Kidney (tissue), 14 donors: ENCODE measurements around the gene RASGEF1C. TPM values are rescaled to one million over a fixed set of nuclear protein-coding genes. Genes with fewer than 3 reads are reported as not detected.

Experiments used
- DNase-seq, 5 donors: peaks; one replicate each; pipeline ENCODE4 v3.0.0-alpha.2; 2013 to 2020
- FAIRE-seq: peaks from 2 replicates; lab custom pipeline; 2012; peaks lifted over from hg19 to GRCh38; lab: Jason Lieb, UNC
- H3K27ac ChIP-seq, 2 donors: one replicate each; pipeline ENCODE4 v1.7.0; 2013; ENCODE audit warnings: low read depth in 2 of 2, low read length in 2 of 2, inconsistent platforms in 1 of 2
- H3K27me3 ChIP-seq: one replicate; pipeline ENCODE4 v1.7.1; 2013; ENCODE audit warnings: low read length, inconsistent platforms; ENCODE audit not compliant: control insufficient read depth, insufficient read depth
- H3K36me3 ChIP-seq, 3 donors: one replicate each; pipeline versions ENCODE4 v1.7.0 to v1.7.1; 2013; ENCODE audit warnings: low read length in 3 of 3, control low read depth in 1 of 3, inconsistent platforms in 1 of 3; ENCODE audit not compliant: insufficient read depth in 3 of 3, control insufficient read depth in 2 of 3
- H3K4me1 ChIP-seq, 3 donors: one replicate each; pipeline versions ENCODE4 v1.7.0 to v1.7.1; 2013; ENCODE audit warnings: low read length in 3 of 3, inconsistent platforms in 1 of 3, low read depth in 1 of 3; ENCODE audit not compliant: control insufficient read depth in 2 of 3, insufficient read depth in 2 of 3
- H3K4me3 ChIP-seq, 3 donors: one replicate each; pipeline versions ENCODE4 v1.7.0 to v1.8.1; 2013; ENCODE audit warnings: low read length in 3 of 3, control low read depth in 1 of 3, inconsistent platforms in 1 of 3
- H3K9ac ChIP-seq, 3 donors: one replicate each; pipeline versions ENCODE4 v1.7.0 to v1.7.1; 2013; ENCODE audit warnings: low read length in 3 of 3, control low read depth in 1 of 3, inconsistent platforms in 1 of 3
- H3K9me3 ChIP-seq, 3 donors: one replicate each; pipeline versions ENCODE4 v1.7.0 to v1.7.1; 2013; ENCODE audit warnings: low read length in 3 of 3, control low read depth in 1 of 3, inconsistent platforms in 1 of 3; ENCODE audit not compliant: control insufficient read depth in 2 of 3, insufficient read depth in 1 of 3
- intact Hi-C: fragments of 100-400 bp; cut with DNase I; formaldehyde crosslinking; loops from one replicate; pipeline ENCODE4 v1.11.1; 2022
- polyA plus RNA-seq: library from polyadenylated mRNA; stranded (reverse); fragments of 350-450 nt; fragmentation: Illumina TruSeq; extraction: RNeasy Lipid Tissue Mini Kit (QIAGEN cat#74804); gene quantifications from one replicate; pipeline ENCODE4 v1.2.3, GENCODE V29; 2014; ENCODE audit warnings: low read depth, low replicate concordance; ENCODE audit not compliant: insufficient read depth
- total RNA-seq: library from RNA; stranded (reverse); fragmentation: NEBNext Ultra II Directional; extraction: Animal tissue kit (Norgen Biotek cat#: 25700); gene quantifications from one replicate; pipeline ENCODE4 v1.2.1, GENCODE V29; 2021
- TF ChIP-seq, protein P1 (sequence below): IDR thresholded peaks from 3 replicates; pipeline ENCODE4 v1.5.1; 2012; ENCODE audit warnings: mild to moderate bottlenecking, moderate library complexity, borderline replicate concordance; ENCODE audit not compliant: insufficient read depth; ENCODE audit errors: extremely low read depth
- donor health status: control.
- donor health status: control.
- donor health status: control.
- donor health status: control.
- donor health status: control.
- donor health status: DM: yes; HTN: yes; CAD: no.
- donor health status: Normal renal cell carcinoma (clear cell type).

Gene RASGEF1C
- total and polyA plus RNA-seq, 2 donors from 2014 or later, result 0.15 to 0.16 TPM

DNA sequence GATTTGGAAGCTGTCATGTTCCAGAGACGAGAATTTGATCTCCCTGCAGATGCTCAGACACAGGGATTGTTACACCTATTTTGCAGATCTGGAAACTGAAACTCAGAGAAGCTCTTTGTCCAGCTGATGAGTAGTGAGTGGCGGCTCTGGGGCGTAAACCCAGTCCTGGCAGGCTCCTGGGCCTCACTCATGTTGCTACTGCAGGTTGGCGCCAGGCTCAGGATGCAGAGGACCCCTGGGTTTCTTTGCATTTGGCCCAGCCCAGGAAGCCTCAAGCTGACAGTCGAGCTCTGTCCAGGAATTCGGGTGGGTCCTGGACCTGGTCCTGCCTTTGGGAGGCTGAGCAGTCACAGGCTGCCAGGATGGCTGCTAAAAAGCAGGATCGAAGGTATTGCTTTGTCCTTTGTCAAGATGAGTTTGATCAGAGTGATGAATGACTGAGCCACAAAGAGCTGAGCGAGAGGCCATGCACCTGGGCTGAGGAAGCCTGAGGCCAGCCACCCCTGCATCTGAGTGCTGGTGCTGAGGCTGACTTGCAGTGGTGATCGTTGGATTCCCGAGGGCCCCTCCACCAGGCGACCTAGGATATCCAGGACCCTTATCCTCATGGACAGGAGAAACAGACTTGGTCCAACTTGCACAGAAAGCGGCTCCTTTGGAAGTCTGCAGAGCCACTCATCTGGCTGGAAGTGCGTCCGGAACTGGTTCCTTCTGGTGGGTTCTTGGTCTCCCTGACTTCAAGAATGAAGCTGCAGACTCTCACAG lies 129.1 kb downstream of the RASGEF1C start:
- Histone ChIP-seq H3K9me3 (no peaks in the 10 kb centered on the region), H3K27me3 (no peaks in the 10 kb centered on the region), H3K9ac (no peak overlapping the region), H3K27ac (no peak overlapping the region), H3K36me3 (no peaks in the 10 kb centered on the region), H3K4me3 (no peak overlapping the region), H3K4me1 (no peaks in the 10 kb centered on the region)
- intact Hi-C loops, result no loop called here
- DNase-seq, result no peak
- TF ChIP-seq, protein P1, sequence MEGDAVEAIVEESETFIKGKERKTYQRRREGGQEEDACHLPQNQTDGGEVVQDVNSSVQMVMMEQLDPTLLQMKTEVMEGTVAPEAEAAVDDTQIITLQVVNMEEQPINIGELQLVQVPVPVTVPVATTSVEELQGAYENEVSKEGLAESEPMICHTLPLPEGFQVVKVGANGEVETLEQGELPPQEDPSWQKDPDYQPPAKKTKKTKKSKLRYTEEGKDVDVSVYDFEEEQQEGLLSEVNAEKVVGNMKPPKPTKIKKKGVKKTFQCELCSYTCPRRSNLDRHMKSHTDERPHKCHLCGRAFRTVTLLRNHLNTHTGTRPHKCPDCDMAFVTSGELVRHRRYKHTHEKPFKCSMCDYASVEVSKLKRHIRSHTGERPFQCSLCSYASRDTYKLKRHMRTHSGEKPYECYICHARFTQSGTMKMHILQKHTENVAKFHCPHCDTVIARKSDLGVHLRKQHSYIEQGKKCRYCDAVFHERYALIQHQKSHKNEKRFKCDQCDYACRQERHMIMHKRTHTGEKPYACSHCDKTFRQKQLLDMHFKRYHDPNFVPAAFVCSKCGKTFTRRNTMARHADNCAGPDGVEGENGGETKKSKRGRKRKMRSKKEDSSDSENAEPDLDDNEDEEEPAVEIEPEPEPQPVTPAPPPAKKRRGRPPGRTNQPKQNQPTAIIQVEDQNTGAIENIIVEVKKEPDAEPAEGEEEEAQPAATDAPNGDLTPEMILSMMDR, result no peak
- FAIRE-seq, result no peak

DNA sequence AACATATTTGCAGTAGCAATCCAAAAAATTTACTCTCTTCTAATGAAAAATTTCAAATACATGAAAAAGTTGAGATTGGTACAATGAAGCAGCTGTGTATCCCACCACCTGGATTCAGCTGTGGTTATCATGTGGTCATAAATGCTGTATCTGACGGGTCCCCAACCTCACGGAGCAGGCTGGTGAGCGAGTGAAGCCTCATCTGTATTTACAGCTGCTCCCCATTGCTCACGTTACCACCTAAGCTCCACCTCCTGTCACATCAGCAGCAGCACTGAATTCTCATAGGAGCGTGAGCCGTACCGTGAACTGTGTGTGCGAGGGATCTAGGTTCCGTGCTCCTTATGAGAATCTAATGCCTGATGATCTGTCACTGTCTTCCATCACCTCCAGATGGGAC lies 130.7 kb downstream of the RASGEF1C start:
- no peaks in the 10 kb centered on the region for H3K27me3 ChIP-seq
- no peak for FAIRE-seq
- intact Hi-C loops, result no loop called here
- no peak overlapping the region for H3K9ac ChIP-seq
- H3K36me3 ChIP-seq, result no peaks in the 10 kb centered on the region
- no peak overlapping the region for H3K27ac ChIP-seq
- H3K9me3 ChIP-seq, result no peaks in the 10 kb centered on the region
- TF ChIP-seq, protein P1, result no peak
- H3K4me1 ChIP-seq, result no peaks in the 10 kb centered on the region
- DNase-seq, result no peak
- H3K4me3 ChIP-seq, result no peak overlapping the region

DNA sequence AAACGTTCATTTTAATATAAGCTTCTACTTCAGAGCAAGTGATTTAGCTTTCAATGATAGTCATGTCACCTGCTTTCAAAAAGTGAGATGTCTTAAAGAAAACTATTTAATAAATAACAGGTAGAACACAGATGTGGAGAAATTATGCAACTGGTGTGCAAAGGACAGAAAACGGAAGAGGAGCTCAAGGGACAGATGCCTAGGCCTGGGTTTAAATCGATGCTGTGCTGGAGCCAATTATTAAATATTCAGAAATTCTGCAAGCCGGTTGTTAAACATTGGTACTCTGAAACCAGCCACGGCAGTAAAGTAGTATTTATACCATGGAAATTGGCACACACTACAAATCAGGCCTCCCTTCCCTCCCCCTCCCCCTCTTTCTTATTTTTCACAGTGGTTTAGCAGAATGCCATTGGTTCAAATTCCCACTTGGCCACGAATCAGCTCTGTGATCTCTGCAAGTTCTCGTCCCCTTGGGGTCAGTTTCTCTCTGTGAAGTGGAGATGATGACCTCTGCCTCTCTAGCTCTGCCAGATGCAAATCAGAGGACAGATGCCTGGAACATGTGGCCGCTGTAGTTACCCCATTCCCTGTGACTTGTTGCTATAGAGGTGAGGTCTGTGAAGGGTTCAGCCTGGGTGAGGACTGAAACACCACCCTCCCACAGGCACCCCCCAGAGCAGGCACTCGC lies 131.3 kb downstream of the RASGEF1C start:
- TF ChIP-seq, protein P1, result no peak
- no peak overlapping the region for H3K27ac ChIP-seq
- no peaks in the 10 kb centered on the region for H3K9me3 ChIP-seq
- no peak overlapping the region for H3K9ac ChIP-seq
- no peak overlapping the region for H3K4me3 ChIP-seq
- no peaks in the 10 kb centered on the region for H3K36me3 ChIP-seq
- no peaks in the 10 kb centered on the region for H3K27me3 ChIP-seq
- intact Hi-C loops, result no loop called here
- no peak for DNase-seq
- FAIRE-seq, result no peak
- no peaks in the 10 kb centered on the region for H3K4me1 ChIP-seq
